COLO668 (cell line): ENCODE data around the gene TPK1.

Experiments
- DNase-seq: peaks from one replicate; lab custom pipeline; 2025; ENCODE audit not compliant: unreplicated experiment; lab: John Stamatoyannopoulos, UW

Gene TPK1

GRCh38 chr7:144415858-144416257 lies 420.0 kb downstream of the TPK1 start:
- no peak for DNase-seq

DNA sequence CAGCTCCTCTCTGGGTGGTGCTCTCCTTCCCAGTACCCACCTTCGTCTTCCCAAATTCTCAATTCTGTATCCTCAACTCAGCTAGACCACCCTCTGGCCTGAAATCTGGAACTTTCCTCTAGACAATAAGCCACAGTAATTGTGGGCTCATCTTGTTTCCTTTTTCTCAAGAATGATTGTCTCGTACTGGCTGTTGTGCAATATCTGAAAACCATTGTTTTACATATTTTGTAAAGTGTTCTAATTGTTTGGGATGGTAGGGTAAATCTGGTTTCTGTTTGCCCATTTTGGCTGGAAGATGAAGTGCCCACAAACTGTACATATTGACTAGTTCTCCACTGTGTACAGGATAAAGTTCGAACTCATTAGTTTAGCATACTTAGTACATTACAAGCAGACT lies 421.0 kb downstream of the TPK1 start:
- DNase-seq: no peak

DNA sequence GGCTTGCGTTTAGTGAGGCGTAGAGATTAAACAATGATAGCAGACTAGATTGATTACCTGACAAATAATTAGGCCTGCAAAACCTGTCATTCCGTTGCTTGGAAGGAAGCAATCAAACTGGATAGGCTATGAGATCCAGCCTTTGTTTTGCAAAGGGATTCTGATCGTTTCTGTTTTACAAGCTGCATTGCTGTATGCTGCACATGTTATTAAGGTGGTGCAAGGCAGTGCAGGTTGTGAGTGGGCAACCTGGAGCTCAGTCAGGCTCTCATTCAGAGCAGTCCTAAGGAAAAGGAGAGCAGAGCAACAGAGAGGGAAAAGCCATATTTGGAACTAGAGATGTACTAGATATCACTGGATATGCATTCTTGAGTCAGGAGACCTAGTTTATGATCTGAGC lies 425.4 kb downstream of the TPK1 start:
- DNase-seq: no peak

- no peak for DNase-seq
Measured at GRCh38 chr7:144408121-144408520, 427.7 kb downstream of the TPK1 start.

GRCh38 chr7:144407266-144407931 lies 428.5 kb downstream of the TPK1 start:
- no peak for DNase-seq

- no peak for DNase-seq
Measured at GRCh38 chr7:144404946-144405345, 430.9 kb downstream of the TPK1 start.

GRCh38 chr7:144403649-144404061 lies 432.2 kb downstream of the TPK1 start, which contains the start of gene NOBOX:
Gene NOBOX, minus strand, starts transcription at chr7:144403693.
- DNase-seq: no peak

- DNase-seq: no peak
Measured at GRCh38 chr7:144403102-144403501, 432.8 kb downstream of the TPK1 start.
